Stimulated activated naive CD8-positive, alpha-beta T cell treated with anti-CD3 and anti-CD28 coated beads, Interleukin-15, amount 100 ng/mL, for 72 hours (primary cell): Measurements from ENCODE around the gene APOBEC3G.
A peak's percentile ranks its signal among the peaks of the same experiment; 100 is the strongest.

ENCODE experiments used
- ATAC-seq: fragments of 150-1000 bp; cut with Tn5 transposase; 2 replicates; pipeline ENCODE4 v1.10.0; 2021; ENCODE audit warnings: mild to moderate bottlenecking, moderate library complexity
- DNase-seq, 2 donors: peaks; one replicate each; pipeline ENCODE4 v3.0.0; 2021 to 2022
- H3K27ac Mint-ChIP-seq, 2 donors: one replicate each; pipeline ENCODE4 v1.8.0; 2022; ENCODE audit warnings: mild to moderate bottlenecking in 2 of 2, mixed read lengths in 2 of 2, moderate library complexity in 2 of 2
- H3K27me3 Mint-ChIP-seq: one replicate; pipeline ENCODE4 v1.8.0; 2022; ENCODE audit warnings: mixed read lengths
- H3K4me1 Mint-ChIP-seq: one replicate; pipeline ENCODE4 v1.8.0; 2022; ENCODE audit warnings: mild to moderate bottlenecking, mixed read lengths
- H3K4me3 Mint-ChIP-seq, 2 donors: one replicate each; pipeline ENCODE4 v1.8.0; 2022; ENCODE audit warnings: mild to moderate bottlenecking in 2 of 2, mixed read lengths in 2 of 2, moderate library complexity in 1 of 2
- H3K9me3 Mint-ChIP-seq, 2 donors: one replicate each; pipeline ENCODE4 v1.8.0; 2022; ENCODE audit warnings: mixed read lengths in 2 of 2

Gene APOBEC3G

GRCh38 chr22:39136317-39136716 is 59.2 kb downstream of the APOBEC3G start:
- DNase-seq: no peak
- no peaks in the 10 kb centered on the region for H3K9me3 Mint-ChIP-seq
- H3K4me3 Mint-ChIP-seq: no peak overlapping the region
- H3K4me1 Mint-ChIP-seq: peaks cover 9% of the 10 kb centered on the region
- H3K27me3 Mint-ChIP-seq: no peaks in the 10 kb centered on the region
- H3K27ac Mint-ChIP-seq: peak overlapping the region in 1 of 2 donors; percentile 10
- ATAC-seq: no peak
